Measurements from ENCODE around the gene IL1B. TPM values are rescaled to one million over a fixed set of nuclear protein-coding genes. Genes with fewer than 3 reads are reported as not detected.

The IL1B gene
- total and polyA plus RNA-seq, 2 donors (not counting 1 experiment from before 2014, with no cell fraction given): 0.20 to 13.1 TPM

- POLR2A ChIA-PET: no interaction called here
- Mint-ChIP-seq H3K27ac (no peak overlapping the region), H3K4me3 (no peak overlapping the region), H3K9me3 (ENCODE audit: insufficient read depth) (no peaks in the 10 kb centered on the region), H3K27me3 (peaks cover 35% of the 10 kb centered on the region), H3K4me1 (no peaks in the 10 kb centered on the region)
- DNase-seq: no peak
- Histone ChIP-seq H3K27ac (ENCODE audit: low read length in 2 of 2) (no peak overlapping the region), H3K9ac (ENCODE audit: low read length) (no peak overlapping the region), H3K79me2 (ENCODE audit: control insufficient read depth, insufficient read depth, low read length) (no peaks in the 10 kb centered on the region), H3K4me3 (ENCODE audit: control extremely low read depth in 1 of 5, extremely low read depth in 1 of 5, insufficient read depth in 1 of 5, low read depth in 2 of 5, low read length in 4 of 5) (no peak overlapping the region), H3K36me3 (replicated peaks in 1 of 2; ENCODE audit: control extremely low read depth in 1 of 2, control insufficient read depth in 1 of 2, extremely low read depth in 1 of 2, insufficient read depth in 2 of 2, low read length in 1 of 2) (no peaks in the 10 kb centered on the region), H3K4me1 (ENCODE audit: control insufficient read depth in 2 of 2, insufficient read depth in 2 of 2, low read length in 2 of 2) (no peaks in the 10 kb centered on the region), H3K4me2 (replicated peaks; ENCODE audit: low read depth, low read length, poor library complexity, severe bottlenecking) (no peak overlapping the region), H3K9me3 (ENCODE audit: control extremely low read depth in 1 of 3, control insufficient read depth in 2 of 3, insufficient read depth in 1 of 3, low read length in 2 of 3) (peaks cover 0 to 1% (median 0%) of the 10 kb centered on the region in 3 donors), H3K27me3 (replicated peaks in 1 of 4; ENCODE audit: control extremely low read depth in 1 of 4, control insufficient read depth in 3 of 4, insufficient read depth in 4 of 4, low read length in 3 of 4) (peaks cover 0 to 4% (median 0%) of the 10 kb centered on the region in 4 experiments), H2AFZ (ENCODE audit: insufficient read depth, low read depth, low read length, poor library complexity, severe bottlenecking) (no peak overlapping the region), H4K20me1 (ENCODE audit: control insufficient read depth, insufficient read depth, low read length, poor library complexity, severe bottlenecking) (no peaks in the 10 kb centered on the region)
- CTCF ChIA-PET: no interaction called here
- intact Hi-C loops (cut with micrococcal nuclease): no loop called here
- WGBS (ENCODE audit: insufficient coverage): 94% methylated on average over 7 of the region's 7 CpGs
- TF ChIP-seq CTCF (IDR thresholded peaks at IDR 0.05): no peak
- no peak for TF ChIP-seq EZH2 (IDR thresholded peaks at IDR 0.05; ENCODE audit: borderline replicate concordance, insufficient read depth, low read depth, low read length, poor library complexity, severe bottlenecking)
- no peak for ATAC-seq (ENCODE audit: low read depth)
Observed at GRCh38 chr2:112867701-112868631, 31.4 kb upstream of the IL1B start.
